Activated CD4-positive, alpha-beta T cell treated with anti-CD3 and anti-CD28 coated beads for 36 hours (primary cell): ENCODE results near the gene PPARG. TPM values are rescaled to one million over a fixed set of nuclear protein-coding genes. Genes with fewer than 3 reads are reported as not detected.

ENCODE experiments used
- ATAC-seq: fragments of 200-7000 bp; cut with Tn5 transposase; one replicate; pipeline ENCODE4 v1.10.0; 2021; ENCODE audit warnings: mild to moderate bottlenecking, moderate library complexity
- CTCF ChIA-PET: fragments of 350-600 bp; sonication (Branson Sonifier 250); formaldehyde crosslinking; loops from one replicate; lab custom pipeline; 2021; ENCODE audit warnings: antibody characterized with exemption; lab: Charles Lee
- POLR2A ChIA-PET: fragments of 350-600 bp; sonication (Branson Sonifier 250); formaldehyde crosslinking; loops from one replicate; lab custom pipeline; 2021; ENCODE audit warnings: antibody characterized with exemption, inconsistent platforms; lab: Charles Lee
- DNase-seq: peaks from one replicate; pipeline ENCODE4 v3.0.0-alpha.2; 2020
- H3K27ac Mint-ChIP-seq: one replicate; pipeline ENCODE4 v1.8.0; 2021; ENCODE audit warnings: mixed read lengths
- H3K27me3 Mint-ChIP-seq: one replicate; pipeline ENCODE4 v1.8.0; 2021; ENCODE audit warnings: mixed read lengths
- H3K36me3 Mint-ChIP-seq: one replicate; pipeline ENCODE4 v1.8.0; 2021; ENCODE audit warnings: low read depth, mixed read lengths
- H3K4me1 Mint-ChIP-seq: one replicate; pipeline ENCODE4 v1.8.0; 2021; ENCODE audit warnings: mixed read lengths
- H3K4me3 Mint-ChIP-seq: one replicate; pipeline ENCODE4 v1.8.0; 2021; ENCODE audit warnings: mild to moderate bottlenecking, moderate library complexity, mixed read lengths
- H3K9me3 Mint-ChIP-seq: one replicate; pipeline ENCODE4 v1.8.0; 2021; ENCODE audit warnings: low read depth, mixed read lengths
- intact Hi-C, 2 experiments: fragments of 100-400 bp; cut with DNase I in 1 of 2; cut with micrococcal nuclease in 1 of 2; formaldehyde crosslinking; loops; one replicate each; pipeline versions ENCODE4 v1.14.2 to v1.15.1; 2022 to 2024; cut with DNase I, micrococcal nuclease
- total RNA-seq, 2 experiments: library from RNA; stranded (reverse); gene quantifications; one replicate each; pipeline ENCODE4 v1.2.3, GENCODE V29; 2021

Gene PPARG
- total RNA-seq, 2 experiments from 2014 or later: 1.1 TPM

DNA sequence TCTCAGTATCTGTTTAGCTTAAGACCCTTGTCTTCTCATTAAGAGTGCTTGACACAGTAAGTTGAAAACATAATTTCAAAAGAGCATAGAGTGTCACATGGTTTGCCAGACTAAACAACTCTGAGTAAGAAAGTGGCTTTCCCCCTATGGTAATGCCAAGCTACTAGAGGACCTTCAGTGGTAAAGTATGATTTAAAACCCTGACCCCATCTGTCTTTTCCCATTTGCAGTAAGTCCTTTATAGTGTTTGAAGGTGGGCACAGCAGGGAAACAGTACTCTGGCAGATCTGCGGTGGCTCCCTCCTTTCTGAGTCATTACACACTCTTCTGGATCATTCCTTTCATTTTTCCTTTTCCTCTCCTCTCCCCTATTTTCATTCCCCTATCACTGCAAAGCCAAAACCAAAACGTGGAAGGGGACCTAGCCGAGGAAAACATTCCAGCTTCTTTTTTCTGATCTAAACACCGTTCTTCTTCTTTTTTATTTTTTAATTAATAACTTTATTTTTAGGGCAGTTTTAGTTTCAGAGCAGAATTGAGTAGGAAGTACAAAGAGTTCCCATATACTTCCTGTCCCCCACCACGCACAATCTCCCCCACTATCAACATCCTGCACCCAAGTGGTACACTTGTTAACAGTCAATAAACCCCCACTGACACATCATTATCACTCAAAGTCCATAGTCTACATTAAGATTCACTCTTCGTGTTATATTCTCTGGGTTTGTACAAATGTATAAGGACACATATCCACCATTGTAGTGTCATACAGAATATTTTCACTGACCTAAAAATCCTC lies 74.7 kb downstream of the PPARG start:
- Mint-ChIP-seq H3K4me1 (peaks cover 8% of the 10 kb centered on the region), H3K27me3 (no peaks in the 10 kb centered on the region), H3K4me3 (no peak overlapping the region), H3K9me3 (no peaks in the 10 kb centered on the region), H3K27ac (no peak overlapping the region), H3K36me3 (no peaks in the 10 kb centered on the region)
- intact Hi-C loops: no loop called here
- ChIA-PET CTCF (interaction anchor here (1.5 kb wide), 1 partner anchor 9 kb away, joined by 3 read pairs; no protein-coding TSS in a partner anchor), POLR2A (interaction anchor here (0.6 kb wide), 1 partner anchor 50 kb away, joined by 4 read pairs; no protein-coding TSS in a partner anchor)
- no peak for DNase-seq
- no peak for ATAC-seq

DNA sequence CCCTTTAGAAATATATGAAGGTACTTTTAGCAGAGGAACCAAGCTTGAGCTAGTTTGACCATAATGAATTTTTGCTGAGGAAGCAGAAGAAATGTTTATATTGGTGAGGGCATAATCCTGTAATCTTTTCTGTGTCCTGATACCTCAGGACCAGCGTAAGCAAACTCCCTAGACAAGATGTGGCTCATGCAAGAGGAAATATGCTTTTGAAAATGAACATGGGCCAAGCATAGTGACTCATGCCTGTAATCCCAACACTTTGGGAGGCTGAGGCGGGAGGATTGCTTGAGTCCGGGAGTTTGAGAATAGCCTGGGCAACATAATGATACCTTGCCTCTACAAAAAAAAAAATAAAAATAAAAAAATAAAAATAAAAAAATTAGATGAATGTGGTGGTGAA lies 78.5 kb downstream of the PPARG start:
- POLR2A ChIA-PET: no interaction called here
- Mint-ChIP-seq H3K9me3 (no peaks in the 10 kb centered on the region), H3K27ac (no peak overlapping the region), H3K36me3 (no peaks in the 10 kb centered on the region), H3K4me3 (no peak overlapping the region), H3K27me3 (peaks cover 4% of the 10 kb centered on the region), H3K4me1 (peaks cover 8% of the 10 kb centered on the region)
- intact Hi-C loops: no loop called here
- CTCF ChIA-PET: no interaction called here
- ATAC-seq (no peak), DNase-seq (no peak)

DNA sequence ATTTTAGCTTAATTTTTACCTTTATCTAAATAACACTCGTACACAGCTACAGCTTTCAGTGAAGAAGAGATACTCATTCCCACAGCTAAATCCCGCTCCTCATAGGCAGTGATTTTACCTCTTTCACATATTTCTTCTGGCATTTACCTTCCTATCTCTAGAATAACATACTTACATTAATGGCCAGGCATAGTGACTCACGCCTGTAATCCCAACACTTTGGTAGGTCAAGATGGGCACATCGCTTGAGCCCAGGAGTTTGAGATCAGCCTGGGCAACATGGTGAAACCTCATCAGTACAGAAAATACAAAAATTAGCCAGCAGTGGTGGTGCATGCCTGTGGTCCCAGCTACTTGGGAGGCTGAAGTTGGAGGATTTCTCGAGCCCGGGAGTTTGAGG lies 80.2 kb downstream of the PPARG start:
- ChIA-PET POLR2A (interaction anchor here (0.5 to 0.6 kb wide), 3 partner anchors 26 to 1406 kb away, joined by 3 to 7 read pairs (median 3); no protein-coding TSS in a partner anchor), CTCF (interaction anchor here (1.4 to 2.1 kb wide), 2 partner anchors 10 to 193 kb away, joined by 4 to 9 read pairs; no protein-coding TSS in a partner anchor)
- intact Hi-C loops: no loop called here
- no peak for DNase-seq
- Mint-ChIP-seq H3K9me3 (no peaks in the 10 kb centered on the region), H3K36me3 (no peaks in the 10 kb centered on the region), H3K27me3 (peaks cover 12% of the 10 kb centered on the region), H3K4me3 (no peak overlapping the region), H3K27ac (no peak overlapping the region), H3K4me1 (peaks cover 2% of the 10 kb centered on the region)
- no peak for ATAC-seq

DNA sequence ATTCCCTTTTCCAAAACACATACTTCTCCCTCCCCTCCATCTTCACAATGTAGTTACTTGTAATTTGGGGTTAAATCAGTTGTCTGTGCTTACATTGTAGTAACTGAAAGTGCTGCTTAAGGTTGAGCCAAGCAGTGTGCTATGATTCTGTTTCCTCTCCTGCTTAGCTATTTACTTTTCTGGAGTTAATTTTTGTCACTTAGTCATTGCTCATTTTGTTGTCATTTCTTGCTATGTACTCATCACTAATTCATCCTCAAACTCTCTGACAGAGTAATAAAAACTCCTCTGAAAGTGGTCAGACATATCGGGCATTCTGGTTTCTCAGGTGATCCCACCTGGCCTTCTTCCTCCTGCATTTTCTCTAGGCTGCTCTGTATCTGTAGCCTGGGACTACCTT lies 80.7 kb downstream of the PPARG start:
- Mint-ChIP-seq H3K27ac (no peak overlapping the region), H3K36me3 (no peaks in the 10 kb centered on the region), H3K27me3 (peaks cover 14% of the 10 kb centered on the region), H3K4me1 (no peaks in the 10 kb centered on the region), H3K4me3 (no peak overlapping the region), H3K9me3 (no peaks in the 10 kb centered on the region)
- CTCF ChIA-PET: interaction anchor here (1.2 to 2.1 kb wide), 2 partner anchors 110 to 193 kb away, joined by 3 to 9 read pairs; no protein-coding TSS in a partner anchor
- POLR2A ChIA-PET: interaction anchor here (0.6 kb wide), 1 partner anchor 1407 kb away, joined by 7 read pairs; no protein-coding TSS in a partner anchor
- intact Hi-C loops: no loop called here
- ATAC-seq (peak; percentile 30), DNase-seq (no peak)

DNA sequence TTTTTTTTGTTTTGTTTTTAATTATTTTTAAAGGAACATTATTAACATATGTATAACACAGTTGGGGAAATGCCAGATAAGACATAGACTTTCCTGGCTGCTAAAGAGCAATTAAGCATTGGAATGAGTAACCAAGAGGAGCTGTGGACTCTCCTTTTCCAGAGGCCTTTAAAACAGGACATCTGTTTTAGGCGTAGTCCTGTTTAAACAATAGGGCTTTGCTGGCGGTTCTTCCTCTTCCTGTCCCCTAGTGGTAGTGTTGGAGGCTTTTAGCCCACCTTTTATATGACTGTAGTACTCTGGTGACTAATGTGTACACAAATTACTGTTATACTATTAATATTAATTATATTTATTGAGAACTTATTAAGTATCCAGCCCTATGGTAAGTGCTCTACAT lies 81.9 kb downstream of the PPARG start:
- H3K27ac Mint-ChIP-seq: no peak overlapping the region
- H3K36me3 Mint-ChIP-seq: no peaks in the 10 kb centered on the region
- intact Hi-C loops: no loop called here
- H3K4me3 Mint-ChIP-seq: no peak overlapping the region
- no peak for DNase-seq
- H3K9me3 Mint-ChIP-seq: no peaks in the 10 kb centered on the region
- ATAC-seq: no peak
- H3K27me3 Mint-ChIP-seq: peaks cover 16% of the 10 kb centered on the region
- ChIA-PET POLR2A (no interaction called here), CTCF (interaction anchor here (1.2 kb wide), 1 partner anchor 109 kb away, joined by 3 read pairs; no protein-coding TSS in a partner anchor)
- H3K4me1 Mint-ChIP-seq: no peaks in the 10 kb centered on the region

DNA sequence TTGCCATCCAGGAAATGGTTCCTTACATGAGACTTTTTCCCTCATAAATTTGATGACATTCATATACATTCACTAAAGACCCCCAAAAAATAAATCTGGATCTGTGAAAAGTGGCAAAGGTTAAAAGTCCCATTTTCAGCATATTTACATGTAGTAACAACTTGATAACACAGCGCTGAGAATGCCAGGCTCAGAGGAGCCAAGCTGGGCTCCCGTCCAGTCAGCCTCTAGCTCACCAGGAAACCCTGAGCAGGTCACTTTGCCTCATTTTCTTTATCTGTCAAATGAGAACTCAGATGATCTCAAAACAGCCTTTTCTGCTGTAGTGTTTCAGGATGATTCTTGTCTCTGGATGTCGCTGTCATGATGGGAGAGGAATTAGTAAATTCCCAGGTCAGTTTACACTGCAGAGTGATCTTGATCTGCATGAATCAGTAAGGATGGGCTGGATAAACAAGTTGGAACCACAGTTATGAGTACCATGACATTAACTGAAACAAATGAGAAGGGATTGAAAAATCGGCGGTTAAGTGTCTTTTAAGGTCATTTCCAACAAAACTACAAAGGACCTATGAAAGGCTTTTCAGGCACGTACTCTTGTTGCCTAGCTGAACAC lies 82.8 kb downstream of the PPARG start:
- H3K27me3 Mint-ChIP-seq: peaks cover 16% of the 10 kb centered on the region
- ChIA-PET CTCF (interaction anchor here (0.6 kb wide), 2 partner anchors 10 to 118 kb away, joined by 3 to 4 read pairs; no protein-coding TSS in a partner anchor), POLR2A (no interaction called here)
- ATAC-seq: no peak
- H3K27ac Mint-ChIP-seq: no peak overlapping the region
- H3K36me3 Mint-ChIP-seq: no peaks in the 10 kb centered on the region
- intact Hi-C loops: no loop called here
- H3K9me3 Mint-ChIP-seq: no peaks in the 10 kb centered on the region
- H3K4me1 Mint-ChIP-seq: no peaks in the 10 kb centered on the region
- no peak for DNase-seq
- no peak overlapping the region for H3K4me3 Mint-ChIP-seq

DNA sequence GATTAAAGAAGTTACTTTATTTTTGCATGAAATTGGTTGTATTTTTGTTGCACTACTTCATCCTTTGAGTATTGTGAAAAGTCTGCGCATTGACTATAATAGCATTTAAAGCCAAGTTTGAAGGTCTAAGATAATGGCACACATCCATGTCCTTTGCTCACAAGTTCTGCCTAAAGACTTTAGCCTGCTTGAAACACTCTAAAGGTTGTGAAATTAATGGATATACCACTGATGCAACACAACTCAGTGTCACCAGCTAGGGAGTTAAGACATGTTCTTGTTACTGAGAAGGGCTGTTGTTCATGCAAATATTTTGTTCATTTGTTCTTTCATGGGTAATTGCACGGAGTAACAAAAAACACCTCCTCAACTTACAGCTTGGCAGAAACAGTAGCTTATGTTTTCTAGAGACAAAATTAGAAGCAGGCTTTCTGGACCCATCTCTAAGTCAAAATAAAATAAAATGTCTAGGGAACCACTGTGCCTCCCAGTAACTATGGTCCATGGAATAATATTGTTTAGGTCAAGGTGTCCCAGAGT lies 83.9 kb downstream of the PPARG start:
- Mint-ChIP-seq H3K27me3 (peaks cover 18% of the 10 kb centered on the region), H3K36me3 (no peaks in the 10 kb centered on the region), H3K9me3 (no peaks in the 10 kb centered on the region), H3K4me3 (no peak overlapping the region), H3K4me1 (no peaks in the 10 kb centered on the region), H3K27ac (no peak overlapping the region)
- POLR2A ChIA-PET: no interaction called here
- intact Hi-C loops: no loop called here
- CTCF ChIA-PET: interaction anchor here (1.4 kb wide), 1 partner anchor 10 kb away, joined by 3 read pairs; no protein-coding TSS in a partner anchor
- ATAC-seq (no peak), DNase-seq (no peak)

DNA sequence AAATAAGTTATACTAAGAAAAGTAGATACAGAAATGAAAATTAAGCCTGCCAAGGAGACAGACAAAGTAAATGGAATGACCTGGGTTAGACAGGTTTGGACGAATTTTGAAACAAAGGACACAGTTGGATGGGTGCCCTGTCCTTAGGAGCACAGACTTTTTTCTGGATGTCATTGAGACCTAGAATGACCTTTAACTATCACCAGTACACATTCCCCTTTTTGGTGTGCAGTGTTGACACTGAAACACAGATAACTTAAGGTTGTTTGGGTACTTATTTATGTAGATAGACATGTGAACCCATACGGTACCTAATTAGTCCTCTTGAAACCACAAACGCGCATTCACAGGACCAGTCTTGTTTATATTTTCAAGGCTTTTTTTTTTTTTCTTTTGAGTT lies 86.7 kb downstream of the PPARG start:
- H3K36me3 Mint-ChIP-seq: no peaks in the 10 kb centered on the region
- POLR2A ChIA-PET: no interaction called here
- H3K27me3 Mint-ChIP-seq: peaks cover 16% of the 10 kb centered on the region
- CTCF ChIA-PET: no interaction called here
- DNase-seq: no peak
- no peak overlapping the region for H3K27ac Mint-ChIP-seq
- no peak for ATAC-seq
- peaks cover 10% of the 10 kb centered on the region for H3K4me1 Mint-ChIP-seq
- intact Hi-C loops: no loop called here
- H3K9me3 Mint-ChIP-seq: no peaks in the 10 kb centered on the region
- H3K4me3 Mint-ChIP-seq: no peak overlapping the region

DNA sequence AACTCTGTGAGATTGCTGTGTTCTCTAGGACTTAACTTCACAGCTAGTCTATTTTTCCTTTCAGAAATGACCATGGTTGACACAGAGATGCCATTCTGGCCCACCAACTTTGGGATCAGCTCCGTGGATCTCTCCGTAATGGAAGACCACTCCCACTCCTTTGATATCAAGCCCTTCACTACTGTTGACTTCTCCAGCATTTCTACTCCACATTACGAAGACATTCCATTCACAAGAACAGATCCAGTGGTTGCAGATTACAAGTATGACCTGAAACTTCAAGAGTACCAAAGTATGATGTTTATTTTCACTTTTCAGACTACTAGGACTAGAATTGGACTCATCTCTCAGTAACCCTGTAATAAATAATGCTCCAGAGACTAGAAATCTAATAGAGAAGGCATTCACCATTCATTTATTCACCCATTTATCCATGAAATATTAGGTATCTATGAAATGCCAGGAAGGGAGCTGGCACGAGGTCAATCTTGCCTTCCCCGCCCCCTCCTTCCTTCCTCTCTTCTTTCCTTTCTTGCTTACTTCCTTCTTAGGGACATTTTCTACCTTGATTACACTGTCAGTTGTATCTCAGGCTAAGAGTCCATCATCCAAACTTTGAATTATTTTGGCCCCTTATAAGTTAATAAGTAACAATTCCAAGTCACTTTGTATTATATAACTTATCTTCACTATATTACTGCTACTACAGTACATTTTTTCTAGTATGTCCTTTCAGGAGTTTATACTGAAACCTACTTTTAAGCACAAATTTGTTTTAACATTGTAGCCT lies 91.0 kb downstream of the PPARG start:
- intact Hi-C loops: no loop called here
- Mint-ChIP-seq H3K4me1 (peaks cover 16% of the 10 kb centered on the region), H3K27ac (no peak overlapping the region), H3K4me3 (no peak overlapping the region), H3K36me3 (no peaks in the 10 kb centered on the region), H3K27me3 (peaks cover 7% of the 10 kb centered on the region), H3K9me3 (no peaks in the 10 kb centered on the region)
- POLR2A ChIA-PET: no interaction called here
- DNase-seq (no peak), ATAC-seq (no peak)
- CTCF ChIA-PET: no interaction called here

DNA sequence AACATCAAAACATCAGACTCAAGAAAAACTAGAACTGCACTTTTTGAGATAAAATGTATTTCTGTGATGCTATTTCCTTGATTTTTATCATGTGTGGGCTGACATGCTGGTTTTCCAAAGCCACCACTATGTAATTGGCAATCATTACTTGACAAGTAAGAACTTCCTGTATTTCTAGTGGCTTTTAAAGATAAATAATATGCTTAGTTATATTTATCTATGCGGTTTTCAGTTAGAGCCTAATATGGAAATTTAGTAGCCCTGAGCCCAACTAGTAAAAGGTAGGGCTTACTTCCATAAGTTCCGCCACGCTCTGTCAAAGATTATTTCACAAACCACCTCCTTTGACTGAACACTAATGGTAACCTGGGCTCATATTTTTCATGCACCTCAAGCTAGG lies 91.6 kb downstream of the PPARG start:
- Mint-ChIP-seq H3K9me3 (no peaks in the 10 kb centered on the region), H3K4me3 (no peak overlapping the region), H3K36me3 (no peaks in the 10 kb centered on the region), H3K27ac (no peak overlapping the region), H3K27me3 (peaks cover 5% of the 10 kb centered on the region), H3K4me1 (peaks cover 17% of the 10 kb centered on the region)
- ATAC-seq (no peak), DNase-seq (no peak)
- POLR2A ChIA-PET: no interaction called here
- CTCF ChIA-PET: no interaction called here
- intact Hi-C loops: no loop called here

DNA sequence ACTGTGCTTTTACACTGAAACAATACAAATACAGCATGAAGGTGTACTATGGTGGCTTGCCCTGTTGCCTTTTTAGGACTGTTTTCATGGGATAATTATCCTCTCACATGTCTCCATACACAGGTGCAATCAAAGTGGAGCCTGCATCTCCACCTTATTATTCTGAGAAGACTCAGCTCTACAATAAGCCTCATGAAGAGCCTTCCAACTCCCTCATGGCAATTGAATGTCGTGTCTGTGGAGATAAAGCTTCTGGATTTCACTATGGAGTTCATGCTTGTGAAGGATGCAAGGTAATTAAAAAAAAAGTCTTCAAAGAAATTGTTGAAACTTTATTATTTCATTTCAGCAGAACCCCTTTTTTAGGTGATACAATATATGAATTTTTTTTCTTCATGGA lies 92.3 kb downstream of the PPARG start:
- intact Hi-C loops: no loop called here
- ATAC-seq (no peak), DNase-seq (no peak)
- Mint-ChIP-seq H3K36me3 (no peaks in the 10 kb centered on the region), H3K27ac (no peak overlapping the region), H3K4me3 (no peak overlapping the region), H3K9me3 (no peaks in the 10 kb centered on the region), H3K4me1 (peaks cover 18% of the 10 kb centered on the region), H3K27me3 (peaks cover 5% of the 10 kb centered on the region)
- POLR2A ChIA-PET: no interaction called here
- CTCF ChIA-PET: interaction anchor here (1.0 kb wide), 1 partner anchor 9 kb away, joined by 4 read pairs; no protein-coding TSS in a partner anchor
